ENCODE measurements around the gene KIRREL1.

The KIRREL1 gene

DNA sequence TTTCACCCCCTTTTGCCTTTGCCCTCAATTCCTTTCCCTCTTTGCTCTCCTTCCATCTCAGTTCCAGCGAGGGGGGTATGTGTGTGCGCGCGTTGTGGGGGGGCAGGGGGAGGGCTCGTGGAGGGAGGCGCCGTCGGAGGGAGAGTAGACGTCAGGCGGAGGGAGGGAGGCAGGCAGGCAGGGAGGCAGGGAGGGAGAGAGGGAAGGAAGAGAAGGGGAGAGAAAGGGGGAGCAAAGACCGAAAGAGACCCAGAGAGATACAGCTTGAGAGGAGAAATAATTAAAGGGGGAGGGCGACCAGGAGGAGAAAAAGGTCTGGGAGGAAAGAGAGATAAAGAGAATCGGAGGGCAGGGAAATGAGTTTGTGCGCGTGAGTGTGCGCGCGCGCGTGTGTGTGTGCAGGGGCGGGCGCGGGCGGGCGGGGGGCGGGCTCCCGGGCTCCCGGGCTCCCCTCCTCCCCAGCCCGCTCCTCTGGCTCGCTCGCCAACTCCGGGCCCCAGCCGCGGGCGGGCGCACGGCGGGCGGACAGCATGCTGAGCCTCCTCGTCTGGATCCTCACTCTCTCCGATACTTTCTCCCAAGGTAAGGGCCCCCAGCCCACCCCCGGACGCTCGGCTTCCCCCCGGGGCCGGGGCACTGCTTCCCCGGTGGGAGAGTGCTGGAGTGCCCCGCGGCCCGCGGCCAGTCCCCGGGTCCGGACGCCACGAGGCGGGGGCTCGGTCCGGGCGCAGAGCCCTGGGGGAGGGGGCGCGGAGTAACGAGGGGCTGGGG is at the start of gene KIRREL1:
Gene KIRREL1 (plus strand): TSS at position 499 of the 771 bp plus-strand sequence. CDS start 32 bp downstream, at position 531.
- DNase-seq, result peak; percentile 39

- no peak for DNase-seq
These were observed 48.7 kb upstream of the KIRREL1 start for GRCh38 chr1:157944663-157945280.

DNA sequence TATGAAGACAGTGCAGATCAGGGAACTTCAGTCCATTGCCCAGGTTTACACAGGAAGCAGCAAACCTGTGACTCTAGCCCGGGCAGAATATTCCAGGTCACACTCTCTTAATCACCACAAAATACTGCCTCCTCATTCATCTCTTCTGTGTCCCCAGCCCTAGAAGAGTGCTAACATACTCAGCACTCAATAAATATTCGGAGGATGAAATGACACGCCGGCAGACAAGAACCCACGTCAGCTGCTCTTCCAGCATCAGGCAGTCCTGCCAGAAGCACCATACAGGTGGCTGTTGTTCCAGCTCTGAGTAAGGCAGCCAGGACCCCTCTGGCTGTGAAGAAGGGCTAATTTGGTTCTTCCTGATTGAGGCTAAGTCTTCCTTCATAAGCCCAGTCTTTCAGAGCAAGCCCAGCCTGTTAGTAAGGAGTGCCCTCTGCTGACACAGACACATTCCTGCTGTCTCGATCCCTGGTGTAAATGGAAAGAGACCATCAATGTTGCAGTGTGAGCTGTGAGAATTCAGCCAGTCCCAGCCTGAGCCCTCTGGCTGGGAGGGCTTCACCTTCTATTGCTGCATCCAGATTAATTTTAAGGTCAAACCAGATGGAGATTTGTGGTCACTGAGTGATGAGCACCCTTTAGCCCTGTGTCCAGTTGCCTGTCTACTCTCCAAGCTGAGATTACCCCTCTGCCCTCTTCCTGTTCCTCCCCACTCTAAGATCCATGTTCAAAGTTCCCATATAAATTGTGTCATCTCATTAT is 45.0 kb upstream of the KIRREL1 start:
- DNase-seq, result peak; percentile 8

DNA sequence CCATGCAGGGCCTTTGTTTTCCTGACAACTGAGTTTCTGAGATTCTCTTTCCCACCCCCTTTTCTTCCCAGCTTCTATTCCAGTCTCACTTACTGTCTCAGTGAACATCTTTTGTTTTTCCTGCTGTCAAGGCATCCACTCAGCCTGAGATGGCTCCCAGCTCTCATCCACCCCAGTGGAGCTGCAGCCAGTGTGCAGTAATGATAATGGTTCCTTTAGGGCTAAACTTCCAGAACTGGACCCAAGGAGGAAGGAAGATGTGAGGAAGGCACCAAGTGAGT is 44.4 kb upstream of the KIRREL1 start:
- no peak for DNase-seq

GRCh38 chr1:157951230-157951629 is 42.2 kb upstream of the KIRREL1 start:
- DNase-seq, result no peak

DNA sequence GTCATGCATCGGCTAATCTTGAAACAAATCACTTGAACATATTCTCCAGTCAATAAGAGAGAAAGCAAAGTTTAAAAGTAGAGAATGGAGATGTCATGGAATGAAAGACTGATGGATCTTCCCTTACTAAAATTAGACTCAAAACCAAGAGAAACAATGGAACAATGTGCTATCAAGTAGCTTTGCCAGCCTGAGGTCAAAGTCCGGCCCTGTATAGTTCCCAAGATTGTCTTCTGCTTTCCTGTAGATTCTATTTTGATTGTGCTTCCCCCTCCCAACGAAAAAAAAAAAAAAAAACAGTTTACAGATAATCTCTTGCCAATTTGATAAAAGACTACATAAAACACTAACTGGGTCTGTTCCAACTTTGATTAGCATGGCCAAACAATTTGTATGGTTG is 40.8 kb upstream of the KIRREL1 start:
- no peak for DNase-seq

- no peak for DNase-seq
These were observed 38.2 kb upstream of the KIRREL1 start for GRCh38 chr1:157955221-157955620.

DNA sequence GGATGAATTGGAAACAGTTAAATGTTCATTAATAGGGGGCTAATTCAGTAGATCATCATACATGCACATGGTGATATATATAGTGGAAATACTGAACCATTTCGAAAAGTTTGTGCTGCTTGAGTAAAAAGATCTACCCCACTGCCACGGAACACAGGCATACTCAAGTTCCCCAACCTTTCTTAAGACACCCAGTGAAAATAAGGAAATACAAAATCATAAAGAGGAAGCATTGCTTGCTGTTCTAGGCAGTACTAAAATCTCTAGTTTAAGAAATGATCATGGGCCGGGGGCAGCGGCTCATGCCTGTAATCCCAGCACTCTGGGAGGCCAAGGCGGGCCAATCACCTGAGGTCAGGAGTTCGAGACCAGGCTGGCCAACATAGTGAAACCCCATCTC is 37.6 kb upstream of the KIRREL1 start:
- no peak for DNase-seq

DNA sequence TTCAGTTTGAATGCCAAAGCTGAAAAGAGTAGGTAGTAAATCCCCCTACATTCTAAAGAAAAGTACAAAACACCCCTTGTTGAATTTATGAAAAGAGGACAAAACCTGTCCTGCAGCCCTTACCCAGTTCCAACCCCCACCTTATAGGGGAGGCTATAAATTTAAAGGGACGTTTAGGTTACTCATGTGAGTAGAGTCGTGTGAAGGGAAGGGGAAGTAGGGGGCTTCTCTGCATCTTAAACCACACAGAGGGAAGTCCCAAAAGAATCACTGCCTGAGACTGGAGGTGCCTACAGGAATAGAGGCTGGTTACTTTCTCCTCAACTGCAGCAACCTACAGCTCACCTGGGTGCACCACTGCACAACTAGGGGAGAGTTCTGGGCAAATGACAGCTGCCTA is 36.7 kb upstream of the KIRREL1 start:
- DNase-seq, result no peak

GRCh38 chr1:157958263-157958662 is 35.2 kb upstream of the KIRREL1 start:
- DNase-seq, result no peak

GRCh38 chr1:157959750-157960149 is 33.7 kb upstream of the KIRREL1 start:
- DNase-seq, result no peak

DNA sequence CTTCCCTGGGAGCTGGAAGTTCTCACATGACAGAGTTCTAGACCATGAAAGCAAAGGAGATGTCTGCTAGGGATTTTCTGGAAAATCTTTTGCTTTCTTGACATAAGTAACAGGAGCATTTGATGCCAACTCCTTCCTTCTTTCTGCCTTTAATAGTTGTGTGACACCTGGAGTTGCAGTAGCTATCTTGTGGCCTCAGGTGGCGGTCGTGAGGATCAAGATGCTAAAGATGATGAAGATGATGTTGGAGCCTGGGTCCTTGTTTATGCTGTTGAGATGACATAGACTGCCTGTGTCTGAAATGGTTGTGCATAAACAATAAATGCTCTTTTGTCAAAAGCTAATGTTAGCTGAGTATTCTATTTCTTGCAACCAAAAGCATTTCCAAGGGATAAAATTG is 32.7 kb upstream of the KIRREL1 start:
- DNase-seq, result no peak

DNA sequence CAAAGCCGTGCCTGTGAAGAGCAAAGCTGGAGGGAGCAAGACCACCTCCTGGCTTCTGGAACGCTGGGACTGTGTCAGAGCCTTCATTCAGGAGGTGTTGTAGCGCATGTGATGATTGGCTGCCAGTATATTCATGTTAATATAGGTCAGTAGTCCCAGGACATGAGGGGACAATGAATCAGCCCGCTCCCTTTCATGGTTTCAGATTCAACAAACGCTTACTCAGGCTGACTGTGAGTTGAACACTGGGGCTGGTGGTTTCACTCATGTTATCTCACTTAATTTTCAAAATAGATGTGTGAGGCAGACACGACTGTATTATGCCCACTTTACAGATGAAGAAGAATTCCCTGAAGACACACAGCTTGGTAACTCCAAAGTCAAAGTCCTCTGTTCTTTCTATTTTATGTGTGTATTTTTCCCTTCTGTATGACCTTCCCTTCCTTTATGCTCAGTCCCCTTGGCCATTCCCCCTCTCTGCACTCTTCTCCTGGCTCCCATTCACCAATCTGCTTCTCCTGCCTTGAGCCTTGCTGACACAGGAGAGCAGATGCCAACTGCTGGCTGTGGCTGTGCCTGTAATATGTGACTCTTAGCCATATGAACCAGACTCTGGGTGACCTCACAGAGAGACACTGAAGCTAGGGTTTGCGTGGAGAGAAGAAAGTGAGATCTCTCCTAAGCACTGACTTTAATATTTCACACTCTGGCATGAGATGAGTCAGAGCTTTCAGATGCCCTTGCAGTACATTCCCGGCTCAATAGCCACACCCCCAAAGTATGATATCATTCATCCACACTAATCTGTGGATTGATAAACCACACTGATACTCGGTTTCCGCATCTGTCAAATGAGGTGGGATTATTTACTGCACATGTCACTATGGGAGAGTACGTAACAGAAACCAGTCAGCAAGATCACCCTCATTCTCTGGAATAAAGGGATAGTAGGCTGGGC is 31.4 kb upstream of the KIRREL1 start:
- no peak for DNase-seq

GRCh38 chr1:157963713-157964112 is 29.7 kb upstream of the KIRREL1 start:
- peak; percentile 37 for DNase-seq

GRCh38 chr1:157965584-157965983 is 27.9 kb upstream of the KIRREL1 start:
- no peak for DNase-seq

DNA sequence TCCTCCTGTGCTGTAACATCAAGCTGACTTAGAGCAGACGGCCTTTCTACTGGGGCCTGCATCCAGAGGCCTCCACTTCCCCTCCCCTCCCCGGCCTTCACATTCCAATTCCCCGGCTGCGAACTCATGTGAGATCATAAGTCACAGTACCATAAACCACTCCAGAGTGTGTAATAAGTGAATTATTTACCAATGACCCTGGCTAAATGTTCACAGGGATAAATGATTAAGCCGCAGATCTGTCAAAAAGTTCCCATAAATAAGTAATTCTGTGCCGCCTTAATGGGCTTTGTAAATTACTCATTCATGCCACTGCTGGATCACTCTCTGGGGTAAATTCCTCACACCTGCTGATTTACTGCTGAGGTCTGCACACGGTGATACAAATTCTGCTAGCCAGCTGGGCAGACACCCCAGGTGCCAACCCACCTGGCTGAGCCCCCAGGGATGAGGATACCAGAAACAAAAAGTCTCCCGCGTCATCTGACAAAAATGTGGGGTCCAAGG is 27.4 kb upstream of the KIRREL1 start:
- DNase-seq, result no peak

DNA sequence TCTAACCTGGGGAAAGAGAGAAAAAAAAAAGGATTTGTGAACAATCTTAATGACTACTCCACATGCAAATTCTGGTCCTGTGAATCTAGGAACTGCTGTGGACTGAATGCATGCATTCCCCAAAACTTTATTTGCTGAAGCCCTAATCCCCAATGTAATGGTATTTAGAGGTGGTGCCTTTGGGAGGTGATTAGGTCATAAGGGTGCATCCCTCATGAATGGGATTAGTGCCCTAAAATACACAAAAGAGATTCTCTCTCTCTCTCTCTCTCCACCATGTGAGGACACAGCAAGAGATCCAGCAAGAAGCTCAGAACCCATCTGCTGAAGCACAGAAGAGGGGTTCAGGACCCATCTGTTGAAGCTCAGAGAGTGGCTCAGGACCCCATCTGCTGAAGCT is 26.2 kb upstream of the KIRREL1 start:
- no peak for DNase-seq

GRCh38 chr1:157968508-157968907 is 24.9 kb upstream of the KIRREL1 start:
- peak; percentile 63 for DNase-seq

DNA sequence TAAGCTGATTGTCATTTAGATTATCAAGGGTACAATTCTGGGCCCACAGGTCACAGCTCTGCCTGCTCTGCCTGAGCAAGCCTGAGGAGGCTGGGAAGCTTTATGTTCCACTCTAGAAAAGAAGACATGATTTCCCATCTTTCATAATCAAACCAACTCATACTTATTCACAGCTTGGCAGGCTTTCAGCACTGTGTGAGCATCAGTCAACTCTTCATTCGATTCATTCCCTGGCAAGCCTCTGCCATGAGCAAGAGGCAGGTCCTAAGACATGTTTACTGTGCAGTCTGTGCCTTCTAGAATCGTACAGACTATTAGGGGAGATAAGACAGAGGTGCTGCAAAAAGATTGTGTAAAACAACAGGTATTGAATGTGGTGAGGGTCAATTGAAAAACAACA is 24.5 kb upstream of the KIRREL1 start:
- DNase-seq, result no peak

- DNase-seq, result peak; percentile 9
These were observed 23.6 kb upstream of the KIRREL1 start for GRCh38 chr1:157969697-157970485.

GRCh38 chr1:157971769-157972168 is 21.7 kb upstream of the KIRREL1 start:
- no peak for DNase-seq

Measured in DMS 273 treated with DMSO at 0.1 percent for 48 hours (cell line).